Activated CD8-positive, alpha-beta T cell treated with anti-CD3 and anti-CD28 coated beads for 36 hours (primary cell): ENCODE results near the gene GRID1. TPM values are rescaled to one million over a fixed set of nuclear protein-coding genes. Genes with fewer than 3 reads are reported as not detected.

Experiments
- ATAC-seq: fragments of 200-7000 bp; cut with Tn5 transposase; one replicate; pipeline ENCODE4 v1.10.0; 2021; ENCODE audit warnings: mild to moderate bottlenecking, moderate library complexity
- CTCF ChIA-PET: fragments of 350-600 bp; sonication (Branson Sonifier 250); formaldehyde crosslinking; loops from one replicate; lab custom pipeline; 2021; ENCODE audit warnings: antibody characterized with exemption; lab: Charles Lee
- POLR2A ChIA-PET: fragments of 350-600 bp; sonication (Branson Sonifier 250); formaldehyde crosslinking; loops from one replicate; lab custom pipeline; 2021; ENCODE audit warnings: antibody characterized with exemption; lab: Charles Lee
- DNase-seq: peaks from one replicate; pipeline ENCODE4 v3.0.0-alpha.2; 2020
- H3K27ac Mint-ChIP-seq: one replicate; pipeline ENCODE4 v1.8.0; 2021; ENCODE audit warnings: mild to moderate bottlenecking, mixed read lengths
- H3K27me3 Mint-ChIP-seq: one replicate; pipeline ENCODE4 v1.8.0; 2021; ENCODE audit warnings: mixed read lengths
- H3K36me3 Mint-ChIP-seq: one replicate; pipeline ENCODE4 v1.8.0; 2021; ENCODE audit warnings: low read depth, mixed read lengths
- H3K4me1 Mint-ChIP-seq: one replicate; pipeline ENCODE4 v1.8.0; 2021; ENCODE audit warnings: low read depth, mixed read lengths
- H3K4me3 Mint-ChIP-seq: one replicate; pipeline ENCODE4 v1.8.0; 2021; ENCODE audit warnings: mild to moderate bottlenecking, moderate library complexity, mixed read lengths
- H3K9me3 Mint-ChIP-seq: one replicate; pipeline ENCODE4 v1.8.0; 2021; ENCODE audit warnings: mixed read lengths
- CTCF ChIP-seq: fragments of 200-600 bp; IDR thresholded peaks from one replicate; pipeline ENCODE4 v1.8.0; 2022; ENCODE audit warnings: antibody characterized with exemption, mild to moderate bottlenecking
- intact Hi-C: fragments of 100-400 bp; cut with micrococcal nuclease; formaldehyde crosslinking; loops from one replicate; pipeline ENCODE4 v1.10.0; 2022
- total RNA-seq, 2 experiments: library from RNA; stranded (reverse); gene quantifications; one replicate each; pipeline ENCODE4 v1.2.3, GENCODE V29; 2021

GRID1 gene
- total RNA-seq, 2 experiments from 2014 or later = not detected

- ChIA-PET POLR2A (no interaction called here), CTCF (no interaction called here)
- Mint-ChIP-seq H3K27ac (no peak overlapping the region), H3K27me3 (peaks cover 14% of the 10 kb centered on the region), H3K9me3 (peaks cover 2% of the 10 kb centered on the region), H3K4me1 (no peaks in the 10 kb centered on the region), H3K36me3 (no peaks in the 10 kb centered on the region), H3K4me3 (no peak overlapping the region)
- no peak for TF ChIP-seq CTCF
- ATAC-seq = no peak
- DNase-seq = no peak
- intact Hi-C loops = no loop called here
Measured at GRCh38 chr10:85794553-85794952, 572.0 kb downstream of the GRID1 start.

GRCh38 chr10:85792533-85792858, 574.1 kb downstream of the GRID1 start:
- peaks cover 3% of the 10 kb centered on the region for H3K27me3 Mint-ChIP-seq
- DNase-seq (no peak), ATAC-seq (no peak)
- no peaks in the 10 kb centered on the region for H3K9me3 Mint-ChIP-seq
- ChIA-PET POLR2A (no interaction called here), CTCF (interaction anchor here (1.2 kb wide), 1 partner anchor 9 kb away, joined by 3 read pairs; no protein-coding TSS in a partner anchor)
- H3K4me3 Mint-ChIP-seq = no peak overlapping the region
- intact Hi-C loops = no loop called here
- no peaks in the 10 kb centered on the region for H3K36me3 Mint-ChIP-seq
- TF ChIP-seq CTCF = no peak
- H3K27ac Mint-ChIP-seq = no peak overlapping the region
- H3K4me1 Mint-ChIP-seq = no peaks in the 10 kb centered on the region

- Mint-ChIP-seq H3K36me3 (no peaks in the 10 kb centered on the region), H3K4me3 (no peak overlapping the region), H3K27me3 (peaks cover 3% of the 10 kb centered on the region), H3K4me1 (no peaks in the 10 kb centered on the region), H3K27ac (no peak overlapping the region), H3K9me3 (no peaks in the 10 kb centered on the region)
- POLR2A ChIA-PET = no interaction called here
- ATAC-seq = no peak
- no peak for TF ChIP-seq CTCF
- intact Hi-C loops = no loop called here
- peak; percentile 7 for DNase-seq
- CTCF ChIA-PET = interaction anchor here (1.2 kb wide), 1 partner anchor 9 kb away, joined by 3 read pairs; no protein-coding TSS in a partner anchor
Measured at GRCh38 chr10:85791818-85792532, 574.6 kb downstream of the GRID1 start.

- ChIA-PET CTCF (no interaction called here), POLR2A (no interaction called here)
- TF ChIP-seq CTCF = no peak
- H3K27me3 Mint-ChIP-seq = no peaks in the 10 kb centered on the region
- no peak for ATAC-seq
- no peak for DNase-seq
- intact Hi-C loops = no loop called here
- H3K4me3 Mint-ChIP-seq = no peak overlapping the region
- H3K4me1 Mint-ChIP-seq = no peaks in the 10 kb centered on the region
- no peak overlapping the region for H3K27ac Mint-ChIP-seq
- H3K9me3 Mint-ChIP-seq = no peaks in the 10 kb centered on the region
- no peaks in the 10 kb centered on the region for H3K36me3 Mint-ChIP-seq
Measured at GRCh38 chr10:85789982-85790789, 576.4 kb downstream of the GRID1 start.

- ATAC-seq (no peak), DNase-seq (no peak)
- no peak overlapping the region for H3K4me3 Mint-ChIP-seq
- intact Hi-C loops = no loop called here
- H3K9me3 Mint-ChIP-seq = no peaks in the 10 kb centered on the region
- no peak overlapping the region for H3K27ac Mint-ChIP-seq
- no peaks in the 10 kb centered on the region for H3K4me1 Mint-ChIP-seq
- ChIA-PET POLR2A (no interaction called here), CTCF (no interaction called here)
- no peak for TF ChIP-seq CTCF
- H3K27me3 Mint-ChIP-seq = no peaks in the 10 kb centered on the region
- H3K36me3 Mint-ChIP-seq = no peaks in the 10 kb centered on the region
Measured at GRCh38 chr10:85789125-85789524, 577.5 kb downstream of the GRID1 start.
